ENCODE results near the gene SLC16A8. TPM values are rescaled to one million over a fixed set of nuclear protein-coding genes. Genes with fewer than 3 reads are reported as not detected.

SLC16A8 gene
- total and polyA plus RNA-seq, 8 donors = 0.05 to 0.57 (median 0.06) TPM; not detected in 5

DNA sequence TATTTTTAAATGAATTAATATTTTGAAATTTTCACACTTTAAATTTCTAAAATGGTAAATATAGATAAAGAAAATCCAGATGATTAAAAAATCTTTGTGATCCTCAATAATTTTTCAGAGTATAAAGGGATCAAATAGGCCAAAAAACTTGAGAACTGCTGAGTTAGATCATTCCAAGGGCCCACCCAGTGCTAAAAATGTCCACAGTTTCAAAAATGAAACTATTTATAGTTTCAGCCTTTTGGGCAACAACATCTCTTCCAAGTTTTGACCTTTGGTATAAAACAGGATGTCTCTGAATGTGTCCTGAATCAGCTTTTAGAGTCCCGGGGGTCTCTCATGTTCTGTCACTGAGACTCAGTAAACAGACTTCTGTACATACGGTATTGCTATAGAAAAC lies 47.4 kb upstream of the SLC16A8 start:
- TF ChIP-seq, protein P1, sequence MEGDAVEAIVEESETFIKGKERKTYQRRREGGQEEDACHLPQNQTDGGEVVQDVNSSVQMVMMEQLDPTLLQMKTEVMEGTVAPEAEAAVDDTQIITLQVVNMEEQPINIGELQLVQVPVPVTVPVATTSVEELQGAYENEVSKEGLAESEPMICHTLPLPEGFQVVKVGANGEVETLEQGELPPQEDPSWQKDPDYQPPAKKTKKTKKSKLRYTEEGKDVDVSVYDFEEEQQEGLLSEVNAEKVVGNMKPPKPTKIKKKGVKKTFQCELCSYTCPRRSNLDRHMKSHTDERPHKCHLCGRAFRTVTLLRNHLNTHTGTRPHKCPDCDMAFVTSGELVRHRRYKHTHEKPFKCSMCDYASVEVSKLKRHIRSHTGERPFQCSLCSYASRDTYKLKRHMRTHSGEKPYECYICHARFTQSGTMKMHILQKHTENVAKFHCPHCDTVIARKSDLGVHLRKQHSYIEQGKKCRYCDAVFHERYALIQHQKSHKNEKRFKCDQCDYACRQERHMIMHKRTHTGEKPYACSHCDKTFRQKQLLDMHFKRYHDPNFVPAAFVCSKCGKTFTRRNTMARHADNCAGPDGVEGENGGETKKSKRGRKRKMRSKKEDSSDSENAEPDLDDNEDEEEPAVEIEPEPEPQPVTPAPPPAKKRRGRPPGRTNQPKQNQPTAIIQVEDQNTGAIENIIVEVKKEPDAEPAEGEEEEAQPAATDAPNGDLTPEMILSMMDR (IDR thresholded peaks at IDR 0.05) = no peak
- no peaks in the 10 kb centered on the region for H3K4me1 ChIP-seq
- no peaks in the 10 kb centered on the region for H3K27me3 ChIP-seq
- peaks cover 0 to 4% (median 0%) of the 10 kb centered on the region in 3 donors for H3K36me3 ChIP-seq
- no peak overlapping the region for H3K4me3 ChIP-seq
- ATAC-seq = no peak
- no peak overlapping the region for H3K27ac ChIP-seq
- intact Hi-C loops (cut with DNase I) = no loop called here
- no peaks in the 10 kb centered on the region for H3K9me3 ChIP-seq
- DNase-seq = no peak
- FAIRE-seq = no peak
- 64 to 68% methylated on average over 2 of the region's 2 CpGs for WGBS, 2 donors

DNA sequence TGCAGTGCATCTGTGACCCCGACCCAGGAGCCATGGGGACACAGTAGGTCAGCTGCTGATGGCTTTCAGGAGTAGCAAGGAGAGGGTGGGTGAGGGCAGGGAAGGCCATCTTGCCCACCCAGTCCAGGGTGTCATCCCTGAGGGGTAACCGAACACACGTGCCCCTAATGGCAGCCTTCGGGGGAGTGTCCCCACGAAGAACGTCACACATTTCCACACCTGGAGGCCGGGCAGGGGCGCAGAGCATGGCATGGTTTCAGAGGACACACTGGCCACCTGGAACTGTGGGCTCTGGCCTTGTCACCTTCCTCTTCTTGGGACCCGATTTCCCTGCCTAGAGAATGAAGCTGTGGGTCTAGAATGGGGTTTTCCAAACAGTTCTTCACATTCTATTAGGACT lies 45.9 kb upstream of the SLC16A8 start:
- H3K4me3 ChIP-seq = no peak overlapping the region
- no peak overlapping the region for H3K27ac ChIP-seq
- no peaks in the 10 kb centered on the region for H3K27me3 ChIP-seq
- peaks cover 0 to 4% (median 0%) of the 10 kb centered on the region in 3 donors for H3K36me3 ChIP-seq
- FAIRE-seq (no peak), DNase-seq (no peak), ATAC-seq (no peak)
- intact Hi-C loops (cut with DNase I) = no loop called here
- WGBS, 2 donors = 88 to 91% methylated on average over 9 of the region's 9 CpGs
- TF ChIP-seq, protein P1 (IDR thresholded peaks at IDR 0.05) = no peak
- H3K4me1 ChIP-seq = no peaks in the 10 kb centered on the region
- H3K9me3 ChIP-seq = no peaks in the 10 kb centered on the region

DNA sequence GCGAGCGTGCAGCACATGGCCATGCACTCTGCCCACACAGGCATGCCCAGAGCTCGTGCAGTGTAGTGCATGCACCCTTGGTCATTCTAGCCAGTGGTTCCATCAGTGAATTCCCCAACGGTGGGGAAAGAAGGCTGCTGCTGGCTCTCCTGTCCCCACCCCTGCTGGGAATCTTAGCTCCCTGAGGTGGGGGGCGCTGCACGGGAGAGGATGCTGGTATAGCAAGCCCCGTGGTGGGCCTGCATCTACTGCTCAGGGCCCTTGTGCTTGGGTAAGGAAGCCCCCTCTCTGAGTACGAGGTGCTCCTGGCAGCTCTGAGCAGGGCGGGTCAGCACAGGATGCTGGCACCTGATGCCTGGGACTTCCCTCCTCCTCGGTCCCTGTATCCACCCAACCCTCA lies 45.0 kb upstream of the SLC16A8 start:
- no peaks in the 10 kb centered on the region for H3K4me1 ChIP-seq
- H3K27me3 ChIP-seq = no peaks in the 10 kb centered on the region
- H3K9me3 ChIP-seq = no peaks in the 10 kb centered on the region
- H3K4me3 ChIP-seq = no peak overlapping the region
- TF ChIP-seq, protein P1 (IDR thresholded peaks at IDR 0.05) = no peak
- DNase-seq (no peak), FAIRE-seq (no peak), ATAC-seq (no peak)
- WGBS, 2 donors = 84 to 88% methylated on average over 10 of the region's 10 CpGs
- peaks cover 0 to 4% (median 0%) of the 10 kb centered on the region in 3 donors for H3K36me3 ChIP-seq
- intact Hi-C loops (cut with DNase I) = no loop called here
- no peak overlapping the region for H3K27ac ChIP-seq

GRCh38 chr22:38127869-38128268 lies 43.9 kb upstream of the SLC16A8 start:
- Histone ChIP-seq H3K9me3 (no peaks in the 10 kb centered on the region), H3K27ac (no peak overlapping the region), H3K27me3 (no peaks in the 10 kb centered on the region), H3K36me3 (peaks cover 0 to 4% (median 0%) of the 10 kb centered on the region in 3 donors), H3K4me1 (no peaks in the 10 kb centered on the region), H3K4me3 (no peak overlapping the region)
- WGBS, 2 donors = 88 to 89% methylated on average over 8 to 9 of the region's 9 CpGs
- DNase-seq (no peak), ATAC-seq (no peak), FAIRE-seq (no peak)
- TF ChIP-seq, protein P1 (IDR thresholded peaks at IDR 0.05) = no peak
- intact Hi-C loops (cut with DNase I) = no loop called here

DNA sequence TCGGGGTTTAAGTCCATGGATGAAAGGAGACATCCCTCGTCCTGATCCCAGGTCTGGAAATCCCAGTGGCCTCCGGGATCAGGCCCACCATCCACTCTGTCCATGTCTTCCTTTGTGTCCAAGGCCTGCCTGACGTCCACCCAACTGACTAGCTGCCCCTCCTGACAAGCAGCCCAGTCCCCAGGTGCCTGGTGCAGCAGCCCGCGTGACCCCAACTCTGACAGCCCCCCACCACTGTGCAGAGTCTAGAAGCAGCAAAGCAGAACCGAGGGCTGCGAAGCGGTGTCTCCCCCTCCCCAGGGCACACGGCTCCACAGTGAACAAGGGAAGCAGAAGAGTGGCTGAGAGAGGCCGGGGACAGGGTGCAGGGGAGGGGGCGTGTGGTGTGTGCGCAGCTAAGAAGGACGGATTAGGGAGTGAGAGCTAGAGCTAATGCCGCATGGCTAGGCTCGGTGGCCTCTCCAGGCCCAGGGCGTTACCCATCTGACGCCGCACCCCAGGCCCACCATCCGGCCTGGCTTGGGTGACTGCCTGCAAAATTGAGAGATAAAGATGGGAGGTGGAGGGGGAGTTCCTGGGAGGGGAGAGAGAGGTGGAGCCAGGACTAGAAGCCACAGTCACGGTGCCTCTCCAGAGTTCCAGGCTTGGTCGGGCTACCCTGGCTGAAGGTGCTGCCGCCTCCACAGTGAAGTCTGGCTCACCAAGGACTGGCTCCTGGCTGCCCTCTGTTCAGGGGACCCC lies 43.1 kb upstream of the SLC16A8 start:
- intact Hi-C loops (cut with DNase I) = no loop called here
- Histone ChIP-seq H3K9me3 (no peaks in the 10 kb centered on the region), H3K36me3 (no peaks in the 10 kb centered on the region), H3K27me3 (no peaks in the 10 kb centered on the region), H3K27ac (no peak overlapping the region), H3K4me1 (no peaks in the 10 kb centered on the region), H3K4me3 (no peak overlapping the region)
- TF ChIP-seq, protein P1 (IDR thresholded peaks at IDR 0.05) = no peak
- no peak for DNase-seq
- no peak for ATAC-seq
- WGBS, 2 donors = 93 to 94% methylated on average over 23 of the region's 23 CpGs
- no peak for FAIRE-seq

Measured in pancreas (tissue), 10 donors.